SK-N-SH (cell line): ENCODE measurements around the gene EVC.

ENCODE experiments used
- CTCF ChIP-seq: fragments of 200-600 bp; sonication (generic); IDR thresholded peaks from 2 replicates; pipeline ENCODE4 v1.6.1; 2017; ENCODE audit warnings: antibody characterized with exemption, mild to moderate bottlenecking, moderate library complexity
- EP300 ChIP-seq, 2 experiments: IDR thresholded peaks; 2 replicates each; pipeline versions ENCODE4 v1.4.0 to v1.6.1; 2012; ENCODE audit warnings: borderline replicate concordance in 1 of 2, low read depth in 1 of 2, low read length in 1 of 2
- NRF1 ChIP-seq: IDR thresholded peaks from 2 replicates; pipeline ENCODE4 v1.6.1; 2012; ENCODE audit warnings: low read depth, mild to moderate bottlenecking, low read length
- POLR2AphosphoS5 ChIP-seq: IDR thresholded peaks from 2 replicates; pipeline ENCODE4 v1.6.1; 2012; ENCODE audit warnings: low read depth, low read length
- RAD21 ChIP-seq: IDR thresholded peaks from 2 replicates; pipeline ENCODE4 v1.6.1; 2012; ENCODE audit warnings: mild to moderate bottlenecking, low read length
- RCOR1 ChIP-seq: fragments of 150-350 bp; IDR thresholded peaks from 2 replicates; pipeline ENCODE4 v1.6.1; 2017; ENCODE audit warnings: antibody characterized with exemption, low read length
- TAF1 ChIP-seq: IDR thresholded peaks from 2 replicates; pipeline ENCODE4 v1.6.1; 2012; ENCODE audit warnings: low read depth, mild to moderate bottlenecking, low read length, moderate library complexity, borderline replicate concordance
- TF ChIP-seq, protein P1 (sequence below): fragments of 150-350 bp; IDR thresholded peaks from 2 replicates; pipeline ENCODE4 v1.6.1; 2017; ENCODE audit warnings: antibody characterized with exemption, low read length, low read depth, borderline replicate concordance

GRCh38 chr4:5805270-5805669, 94.3 kb downstream of the EVC start:
- TF ChIP-seq CTCF (no peak), NRF1 (no peak), RCOR1 (no peak), EP300 (IDR thresholded peaks at IDR 0.05; ENCODE audit: borderline replicate concordance in 1 of 2, low read depth in 1 of 2, low read length in 1 of 2) (no peak), RAD21 (no peak), POLR2AphosphoS5 (no peak), TAF1 (no peak)
- TF ChIP-seq, protein P1, sequence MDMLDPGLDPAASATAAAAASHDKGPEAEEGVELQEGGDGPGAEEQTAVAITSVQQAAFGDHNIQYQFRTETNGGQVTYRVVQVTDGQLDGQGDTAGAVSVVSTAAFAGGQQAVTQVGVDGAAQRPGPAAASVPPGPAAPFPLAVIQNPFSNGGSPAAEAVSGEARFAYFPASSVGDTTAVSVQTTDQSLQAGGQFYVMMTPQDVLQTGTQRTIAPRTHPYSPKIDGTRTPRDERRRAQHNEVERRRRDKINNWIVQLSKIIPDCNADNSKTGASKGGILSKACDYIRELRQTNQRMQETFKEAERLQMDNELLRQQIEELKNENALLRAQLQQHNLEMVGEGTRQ = no peak
